LNCaP clone FGC (cell line): ENCODE results near the gene EXOSC5.
"Not testable (repeated sequence)": the region's sequence is repeated elsewhere in the genome, so short reads cannot be mapped to it uniquely, and the experiment has no call there.

Experiments
- DNase-seq: peaks from one replicate; pipeline ENCODE4 v3.0.0-alpha.2; 2011; ENCODE audit warnings: low read depth
- H3K4me3 ChIP-seq: 2 replicates; pipeline ENCODE4 v1.5.1; 2011; ENCODE audit warnings: mild to moderate bottlenecking, low read depth, low read length, control low read depth
- TF ChIP-seq, protein P1 (sequence below): IDR thresholded peaks from 2 replicates; pipeline ENCODE4 v1.5.1; 2012; ENCODE audit warnings: mild to moderate bottlenecking; ENCODE audit not compliant: control insufficient read depth, insufficient read depth; ENCODE audit errors: extremely low read depth

EXOSC5 gene

DNA sequence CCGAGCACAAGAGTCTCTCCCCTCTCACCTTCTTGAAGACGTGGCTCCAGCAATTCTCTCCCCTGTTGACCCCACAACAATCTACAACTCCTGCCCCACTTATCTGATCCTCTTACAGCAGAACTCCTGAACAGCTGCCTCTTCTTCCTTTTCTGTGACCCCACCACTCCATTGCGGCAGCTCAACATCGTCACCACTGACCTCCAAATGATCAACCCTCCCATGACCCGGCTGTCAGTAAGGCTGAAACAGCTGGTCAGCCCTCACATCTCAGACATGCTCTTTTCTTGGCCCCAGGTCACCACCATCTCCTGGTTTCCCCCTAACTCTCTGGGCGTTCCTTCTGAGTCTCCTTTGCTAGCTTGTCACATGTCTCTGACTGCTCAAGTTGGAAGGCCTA, 1.8 kb downstream of the EXOSC5 start:
- H3K4me3 ChIP-seq, result no peak overlapping the region
- TF ChIP-seq, protein P1, sequence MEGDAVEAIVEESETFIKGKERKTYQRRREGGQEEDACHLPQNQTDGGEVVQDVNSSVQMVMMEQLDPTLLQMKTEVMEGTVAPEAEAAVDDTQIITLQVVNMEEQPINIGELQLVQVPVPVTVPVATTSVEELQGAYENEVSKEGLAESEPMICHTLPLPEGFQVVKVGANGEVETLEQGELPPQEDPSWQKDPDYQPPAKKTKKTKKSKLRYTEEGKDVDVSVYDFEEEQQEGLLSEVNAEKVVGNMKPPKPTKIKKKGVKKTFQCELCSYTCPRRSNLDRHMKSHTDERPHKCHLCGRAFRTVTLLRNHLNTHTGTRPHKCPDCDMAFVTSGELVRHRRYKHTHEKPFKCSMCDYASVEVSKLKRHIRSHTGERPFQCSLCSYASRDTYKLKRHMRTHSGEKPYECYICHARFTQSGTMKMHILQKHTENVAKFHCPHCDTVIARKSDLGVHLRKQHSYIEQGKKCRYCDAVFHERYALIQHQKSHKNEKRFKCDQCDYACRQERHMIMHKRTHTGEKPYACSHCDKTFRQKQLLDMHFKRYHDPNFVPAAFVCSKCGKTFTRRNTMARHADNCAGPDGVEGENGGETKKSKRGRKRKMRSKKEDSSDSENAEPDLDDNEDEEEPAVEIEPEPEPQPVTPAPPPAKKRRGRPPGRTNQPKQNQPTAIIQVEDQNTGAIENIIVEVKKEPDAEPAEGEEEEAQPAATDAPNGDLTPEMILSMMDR, result no peak
- DNase-seq, result no peak

DNA sequence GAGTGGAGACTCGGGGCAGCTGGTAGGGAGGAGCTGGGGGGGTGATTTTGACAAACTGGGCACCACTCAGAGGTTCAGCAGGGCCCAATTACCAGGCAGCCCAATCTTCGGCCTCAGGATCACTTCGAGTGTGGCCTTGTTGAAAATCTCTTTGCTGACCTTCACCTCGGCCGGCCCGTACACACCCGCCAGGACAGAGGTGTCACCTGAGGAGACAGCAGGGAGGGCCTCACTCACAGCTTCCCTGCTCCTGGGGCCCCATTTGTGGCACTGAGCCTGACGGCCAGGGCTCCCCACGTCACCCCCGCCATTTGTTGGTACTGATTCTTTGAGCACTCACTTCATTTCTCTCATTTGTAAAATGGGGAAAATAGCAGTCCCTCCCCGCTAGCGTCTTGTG, 4.4 kb downstream of the EXOSC5 start:
- DNase-seq, result no peak
- no peak overlapping the region for H3K4me3 ChIP-seq
- TF ChIP-seq, protein P1, result no peak

DNA sequence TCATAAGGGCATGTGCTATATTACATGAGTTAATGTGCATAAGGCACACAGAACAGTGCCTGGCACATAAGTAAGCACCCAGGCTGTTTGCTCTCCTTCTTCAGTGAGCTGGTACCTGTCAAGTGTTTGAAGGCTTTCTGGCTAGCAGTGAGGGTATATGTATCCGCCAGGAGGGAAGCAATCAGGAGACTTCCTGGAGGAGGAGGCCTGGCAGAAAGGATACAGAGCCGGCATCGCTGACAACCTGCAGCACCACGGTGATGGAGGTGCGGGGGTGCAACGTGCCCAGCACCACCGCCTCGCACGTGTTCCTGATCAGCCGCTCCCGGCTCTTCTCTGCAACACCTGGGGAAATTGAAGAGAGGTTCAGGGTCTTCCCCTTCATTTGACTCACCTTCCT, 5.5 kb downstream of the EXOSC5 start:
- H3K4me3 ChIP-seq, result no peak overlapping the region
- no peak for DNase-seq
- TF ChIP-seq, protein P1, result no peak

DNA sequence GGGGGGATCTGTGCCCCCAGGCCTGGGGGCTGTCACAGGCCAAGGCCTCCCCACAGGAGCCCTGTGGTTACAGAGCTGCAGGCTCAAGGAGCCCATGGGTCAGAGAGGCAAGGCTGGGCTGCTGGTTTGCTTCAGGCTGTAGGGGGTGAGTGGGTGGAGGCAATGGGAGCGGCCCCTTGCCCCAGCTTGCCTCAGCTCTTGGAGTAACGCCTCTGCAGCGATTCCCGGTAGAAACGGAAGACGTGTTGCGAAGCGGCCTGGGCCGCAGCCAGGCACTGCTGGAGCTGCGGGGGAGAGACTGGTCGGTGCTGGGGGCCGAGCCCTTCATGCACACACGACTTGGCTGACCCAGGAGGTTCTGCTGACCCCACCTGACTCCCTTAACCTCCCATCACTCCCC, 10.7 kb downstream of the EXOSC5 start:
- no peak for DNase-seq
- TF ChIP-seq, protein P1, result no peak
- H3K4me3 ChIP-seq, result no peak overlapping the region

DNA sequence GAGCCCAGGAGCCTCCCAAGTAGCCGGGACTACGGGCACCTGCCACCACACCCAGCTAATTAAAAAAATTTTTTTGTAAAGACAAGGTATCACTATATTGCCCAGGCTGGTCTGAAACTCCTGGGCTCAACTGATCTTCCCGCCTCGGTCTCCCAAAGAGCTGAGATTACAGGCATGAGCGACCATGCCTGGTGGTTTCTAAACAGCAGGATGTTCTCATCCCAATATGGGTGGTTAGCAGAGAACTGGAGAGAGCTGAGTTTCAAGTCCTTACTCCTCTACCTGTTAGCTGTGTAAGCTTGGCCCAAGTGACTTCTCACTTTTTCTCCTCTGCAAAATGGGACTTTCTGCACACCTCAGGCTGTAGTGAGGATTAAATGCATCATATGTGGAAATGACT, 12.8 kb downstream of the EXOSC5 start:
- H3K4me3 ChIP-seq, result no peak overlapping the region
- no peak for DNase-seq
- TF ChIP-seq, protein P1, result no peak

DNA sequence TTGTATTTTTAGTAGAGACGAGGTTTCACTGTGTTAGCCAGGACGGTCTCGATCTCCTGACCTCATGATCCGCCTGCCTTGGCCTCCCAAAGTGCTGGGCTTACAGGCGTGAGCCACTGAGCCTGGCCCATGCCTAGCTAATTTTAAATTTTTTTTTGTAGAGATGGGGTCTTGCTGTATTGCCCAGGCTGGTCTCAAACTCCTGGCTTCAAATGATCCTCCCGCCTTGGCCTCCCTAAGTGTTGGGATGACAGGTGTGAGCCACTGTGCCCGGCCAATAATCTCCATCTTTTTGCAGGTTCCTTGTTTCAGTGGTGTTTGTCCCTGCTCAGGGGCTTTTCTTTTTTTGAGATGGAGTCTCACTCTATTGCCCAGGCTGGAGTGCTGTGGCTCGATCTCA, 15.6 kb downstream of the EXOSC5 start:
- not testable (repeated sequence) for DNase-seq, H3K4me3 ChIP-seq

DNA sequence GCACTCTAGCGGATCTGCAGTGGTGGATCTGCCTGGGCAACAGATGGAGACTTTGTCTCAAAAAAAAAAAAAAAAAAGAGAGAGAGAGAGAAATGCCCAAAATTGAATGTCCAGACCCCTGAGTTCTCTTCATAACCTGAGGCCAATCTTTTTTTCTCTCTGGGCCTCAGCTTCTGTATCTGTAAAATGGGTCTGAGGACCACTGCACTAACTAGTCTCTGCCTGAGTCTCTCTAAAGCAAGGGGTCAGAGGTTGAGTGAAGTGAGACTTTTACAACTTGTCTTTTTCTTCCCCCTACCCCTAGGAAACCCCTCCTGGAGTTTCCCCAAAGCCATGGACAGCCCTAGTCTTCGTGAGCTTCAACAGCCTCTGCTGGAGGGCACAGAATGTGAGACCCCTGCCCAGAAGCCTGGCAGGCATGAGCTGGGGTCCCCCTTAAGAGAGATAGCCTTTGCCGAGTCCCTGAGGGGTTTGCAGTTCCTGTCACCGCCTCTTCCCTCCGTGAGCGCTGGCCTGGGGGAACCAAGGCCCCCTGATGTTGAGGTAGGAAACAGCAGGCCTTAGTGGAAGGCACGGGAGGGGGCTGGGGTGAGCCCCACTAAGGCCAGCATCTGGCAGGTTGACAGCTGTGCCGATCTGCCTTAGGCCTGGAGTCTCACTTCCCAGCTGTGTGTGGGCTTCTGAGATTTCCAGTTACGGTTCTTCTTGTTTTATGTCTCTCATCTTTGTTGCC, 19.0 kb downstream of the EXOSC5 start:
- DNase-seq, result no peak
- H3K4me3 ChIP-seq, result no peak overlapping the region
- TF ChIP-seq, protein P1, result no peak
